ENCODE data around the gene RIMBP2. TPM values are rescaled to one million over a fixed set of nuclear protein-coding genes. Genes with fewer than 3 reads are reported as not detected.

Gene RIMBP2
- total RNA-seq, 2 experiments from 2014 or later, result not detected

GRCh38 chr12:130446846-130447654 lies 269.0 kb downstream of the RIMBP2 start:
- no peak for TF ChIP-seq CTCF (IDR thresholded peaks at IDR 0.05)
- DNase-seq (no peak), ATAC-seq (ENCODE audit: poor library complexity) (no peak)
- H3K4me1 Mint-ChIP-seq (ENCODE audit: low read depth), result no peaks in the 10 kb centered on the region
- Histone ChIP-seq H3K4me1 (ENCODE audit: insufficient read depth, low read length) (no peaks in the 10 kb centered on the region), H3K36me3 (ENCODE audit: insufficient read depth, low read length) (no peaks in the 10 kb centered on the region), H3K27ac (ENCODE audit: low read depth in 1 of 2, low read length in 2 of 2) (no peak overlapping the region), H3K27me3 (ENCODE audit: control insufficient read depth in 1 of 2, insufficient read depth in 2 of 2, low read length in 2 of 2) (no peaks in the 10 kb centered on the region), H3K4me3 (ENCODE audit: low read length) (no peak overlapping the region), H3K9me3 (ENCODE audit: control insufficient read depth in 1 of 2, insufficient read depth in 1 of 2, low read length in 2 of 2) (peaks cover 0 to 28% of the 10 kb centered on the region in 2 experiments)
- no peak overlapping the region for H3K4me3 Mint-ChIP-seq
- no peaks in the 10 kb centered on the region for H3K36me3 Mint-ChIP-seq (ENCODE audit: low read depth)
- no peaks in the 10 kb centered on the region for H3K9me3 Mint-ChIP-seq
- intact Hi-C loops (cut with DNase I, micrococcal nuclease), result no loop called here
- no peak overlapping the region for H3K27ac Mint-ChIP-seq
- H3K27me3 Mint-ChIP-seq, result no peaks in the 10 kb centered on the region
- ChIA-PET POLR2A (no interaction called here), CTCF (no interaction called here)

GRCh38 chr12:130444986-130445385 lies 271.1 kb downstream of the RIMBP2 start:
- no peaks in the 10 kb centered on the region for H3K27me3 ChIP-seq (ENCODE audit: control insufficient read depth in 1 of 2, insufficient read depth in 2 of 2, low read length in 2 of 2)
- no peaks in the 10 kb centered on the region for H3K4me1 Mint-ChIP-seq (ENCODE audit: low read depth)
- no peaks in the 10 kb centered on the region for H3K36me3 ChIP-seq (ENCODE audit: insufficient read depth, low read length)
- TF ChIP-seq CTCF (IDR thresholded peaks at IDR 0.05), result no peak
- H3K27ac Mint-ChIP-seq, result no peak overlapping the region
- H3K9me3 ChIP-seq (ENCODE audit: control insufficient read depth in 1 of 2, insufficient read depth in 1 of 2, low read length in 2 of 2), result peaks cover 0 to 37% of the 10 kb centered on the region in 2 experiments
- H3K27ac ChIP-seq (ENCODE audit: low read depth in 1 of 2, low read length in 2 of 2), result no peak overlapping the region
- no peaks in the 10 kb centered on the region for H3K27me3 Mint-ChIP-seq
- H3K4me3 Mint-ChIP-seq, result no peak overlapping the region
- no peak for ATAC-seq (ENCODE audit: poor library complexity)
- no peaks in the 10 kb centered on the region for H3K9me3 Mint-ChIP-seq
- no peaks in the 10 kb centered on the region for H3K36me3 Mint-ChIP-seq (ENCODE audit: low read depth)
- no peaks in the 10 kb centered on the region for H3K4me1 ChIP-seq (ENCODE audit: insufficient read depth, low read length)
- CTCF ChIA-PET, result no interaction called here
- no peak overlapping the region for H3K4me3 ChIP-seq (ENCODE audit: low read length)
- POLR2A ChIA-PET, result no interaction called here
- intact Hi-C loops (cut with DNase I, micrococcal nuclease), result no loop called here
- DNase-seq, result no peak

GRCh38 chr12:130444061-130444460 lies 272.0 kb downstream of the RIMBP2 start:
- H3K36me3 Mint-ChIP-seq (ENCODE audit: low read depth), result no peaks in the 10 kb centered on the region
- intact Hi-C loops (cut with DNase I, micrococcal nuclease), result no loop called here
- no peaks in the 10 kb centered on the region for H3K27me3 Mint-ChIP-seq
- no peak for DNase-seq
- no peak overlapping the region for H3K4me3 Mint-ChIP-seq
- CTCF ChIA-PET, result no interaction called here
- H3K4me3 ChIP-seq (ENCODE audit: low read length), result no peak overlapping the region
- no peak overlapping the region for H3K27ac ChIP-seq (ENCODE audit: low read depth in 1 of 2, low read length in 2 of 2)
- TF ChIP-seq CTCF (IDR thresholded peaks at IDR 0.05), result no peak
- no peaks in the 10 kb centered on the region for H3K4me1 Mint-ChIP-seq (ENCODE audit: low read depth)
- H3K9me3 Mint-ChIP-seq, result peaks cover 2% of the 10 kb centered on the region
- no peaks in the 10 kb centered on the region for H3K27me3 ChIP-seq (ENCODE audit: control insufficient read depth in 1 of 2, insufficient read depth in 2 of 2, low read length in 2 of 2)
- POLR2A ChIA-PET, result no interaction called here
- H3K9me3 ChIP-seq (ENCODE audit: control insufficient read depth in 1 of 2, insufficient read depth in 1 of 2, low read length in 2 of 2), result peaks cover 0 to 45% of the 10 kb centered on the region in 2 experiments
- H3K4me1 ChIP-seq (ENCODE audit: insufficient read depth, low read length), result no peaks in the 10 kb centered on the region
- no peaks in the 10 kb centered on the region for H3K36me3 ChIP-seq (ENCODE audit: insufficient read depth, low read length)
- H3K27ac Mint-ChIP-seq, result no peak overlapping the region
- ATAC-seq (ENCODE audit: poor library complexity), result no peak
